A673 (cell line): ENCODE results near the gene ABHD6. TPM values are rescaled to one million over a fixed set of nuclear protein-coding genes. Genes with fewer than 3 reads are reported as not detected.

Experiments used
- BruUV-seq: library from RNA; stranded (reverse); fragments of 400-500 nt; replicated peaks from 2 replicates; lab custom pipeline; 2021; lab: Mats Ljungman, UMichigan
- CTCF ChIA-PET: fragments of 300-600 bp; sonication (Branson Sonifier 250); formaldehyde crosslinking; loops from one replicate; lab custom pipeline; 2022; ENCODE audit warnings: antibody characterized with exemption; lab: Charles Lee
- POLR2A ChIA-PET: fragments of 300-600 bp; sonication (Branson Sonifier 250); formaldehyde crosslinking; loops from one replicate; lab custom pipeline; 2022; ENCODE audit warnings: antibody characterized with exemption; ENCODE audit not compliant: low non-redundant PET; lab: Charles Lee
- DNase-seq: peaks from one replicate; pipeline ENCODE4 v3.0.0-alpha.2; 2015; ENCODE audit warnings: low spot score
- H3K27ac ChIP-seq: fragments of 200-600 bp; sonication (generic); 2 replicates; pipeline ENCODE4 v1.5.1; 2016; ENCODE audit warnings: mixed run types, low read depth, mild to moderate bottlenecking, mixed read lengths, antibody characterized with exemption, low read length; ENCODE audit not compliant: poor library complexity, severe bottlenecking
- H3K27me3 ChIP-seq: fragments of 200-600 bp; sonication (generic); replicated peaks from 2 replicates; pipeline ENCODE4 v1.6.1; 2017; ENCODE audit warnings: mixed run types, low read depth, mild to moderate bottlenecking, mixed read lengths, antibody characterized with exemption, low read length; ENCODE audit not compliant: insufficient read depth, poor library complexity
- H3K36me3 ChIP-seq: fragments of 200-600 bp; sonication (generic); 2 replicates; pipeline ENCODE4 v1.6.1; 2016; ENCODE audit warnings: mixed run types, mild to moderate bottlenecking, mixed read lengths, antibody characterized with exemption, low read length; ENCODE audit not compliant: insufficient read depth, poor library complexity, severe bottlenecking
- H3K4me1 ChIP-seq: fragments of 200-600 bp; sonication (generic); 2 replicates; pipeline ENCODE4 v1.6.1; 2017; ENCODE audit warnings: mixed run types, mild to moderate bottlenecking, mixed read lengths, antibody characterized with exemption, low read length; ENCODE audit not compliant: insufficient read depth, poor library complexity, severe bottlenecking
- H3K4me3 ChIP-seq: fragments of 200-600 bp; sonication (generic); 2 replicates; pipeline ENCODE4 v1.5.1; 2016; ENCODE audit warnings: low read depth, mixed run types, mild to moderate bottlenecking, mixed read lengths, low read length; ENCODE audit not compliant: poor library complexity, severe bottlenecking
- H3K9me3 ChIP-seq: fragments of 200-600 bp; sonication (generic); 2 replicates; pipeline ENCODE4 v1.6.1; 2016; ENCODE audit warnings: mixed run types, low read depth, mild to moderate bottlenecking, mixed read lengths, antibody characterized with exemption, low read length; ENCODE audit not compliant: poor library complexity, severe bottlenecking
- EZH2 ChIP-seq: fragments of 200-600 bp; sonication (generic); IDR thresholded peaks from 2 replicates; pipeline ENCODE4 v1.6.1; 2017; ENCODE audit warnings: borderline replicate concordance, low read depth, mild to moderate bottlenecking, mixed read lengths, antibody characterized with exemption, low read length; ENCODE audit not compliant: poor library complexity, severe bottlenecking
- intact Hi-C: fragments of 100-400 bp; cut with micrococcal nuclease; formaldehyde crosslinking; loops from one replicate; pipeline ENCODE4 v1.10.0; 2022; ENCODE audit not compliant: unreplicated experiment
- total RNA-seq: library from RNA; stranded (reverse); gene quantifications from 2 replicates; pipeline ENCODE4 v1.2.3, GENCODE V29; 2021
- TF ChIP-seq, protein P1 (sequence below): fragments of 300-800, 200-600 bp; sonication (generic); conservative IDR thresholded peaks from 2 replicates; pipeline ENCODE4 v1.5.1; 2017; ENCODE audit warnings: low read depth, mild to moderate bottlenecking, antibody characterized with exemption, low read length, moderate library complexity, mixed read lengths

ABHD6 gene
- total RNA-seq, 1 experiment from 2014 or later: 155 TPM

DNA sequence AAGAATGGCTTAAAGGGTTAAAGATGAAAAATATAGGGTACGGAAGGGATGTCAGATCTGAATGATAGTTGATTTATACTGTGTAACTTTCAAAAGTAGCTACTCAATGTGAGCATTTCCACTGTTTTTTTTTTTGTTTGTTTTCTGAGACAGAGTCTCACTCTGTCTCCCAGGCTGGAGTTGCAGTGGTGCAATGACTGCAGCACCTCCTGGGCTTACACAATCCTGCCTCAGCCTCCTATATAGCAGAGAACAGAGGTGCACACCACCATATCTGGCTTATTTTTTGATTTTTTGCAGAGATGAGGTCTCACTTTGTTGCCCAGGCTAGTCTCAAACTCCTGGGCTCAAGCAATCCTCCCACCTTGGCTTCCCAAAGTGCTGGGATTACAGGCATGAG is 85.2 kb downstream of the ABHD6 start:
- no peaks in the 10 kb centered on the region for H3K4me1 ChIP-seq
- H3K27me3 ChIP-seq: no peaks in the 10 kb centered on the region
- BruUV-seq: no TSS peak
- no peak overlapping the region for H3K4me3 ChIP-seq
- POLR2A ChIA-PET: no interaction called here
- CTCF ChIA-PET: no interaction called here
- H3K9me3 ChIP-seq: no peaks in the 10 kb centered on the region
- H3K27ac ChIP-seq: no peak overlapping the region
- TF ChIP-seq, protein P1, sequence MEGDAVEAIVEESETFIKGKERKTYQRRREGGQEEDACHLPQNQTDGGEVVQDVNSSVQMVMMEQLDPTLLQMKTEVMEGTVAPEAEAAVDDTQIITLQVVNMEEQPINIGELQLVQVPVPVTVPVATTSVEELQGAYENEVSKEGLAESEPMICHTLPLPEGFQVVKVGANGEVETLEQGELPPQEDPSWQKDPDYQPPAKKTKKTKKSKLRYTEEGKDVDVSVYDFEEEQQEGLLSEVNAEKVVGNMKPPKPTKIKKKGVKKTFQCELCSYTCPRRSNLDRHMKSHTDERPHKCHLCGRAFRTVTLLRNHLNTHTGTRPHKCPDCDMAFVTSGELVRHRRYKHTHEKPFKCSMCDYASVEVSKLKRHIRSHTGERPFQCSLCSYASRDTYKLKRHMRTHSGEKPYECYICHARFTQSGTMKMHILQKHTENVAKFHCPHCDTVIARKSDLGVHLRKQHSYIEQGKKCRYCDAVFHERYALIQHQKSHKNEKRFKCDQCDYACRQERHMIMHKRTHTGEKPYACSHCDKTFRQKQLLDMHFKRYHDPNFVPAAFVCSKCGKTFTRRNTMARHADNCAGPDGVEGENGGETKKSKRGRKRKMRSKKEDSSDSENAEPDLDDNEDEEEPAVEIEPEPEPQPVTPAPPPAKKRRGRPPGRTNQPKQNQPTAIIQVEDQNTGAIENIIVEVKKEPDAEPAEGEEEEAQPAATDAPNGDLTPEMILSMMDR: no peak
- no peak for TF ChIP-seq EZH2
- DNase-seq: no peak
- H3K36me3 ChIP-seq: peaks cover 5% of the 10 kb centered on the region
- intact Hi-C loops: no loop called here

- intact Hi-C loops: no loop called here
- Histone ChIP-seq H3K9me3 (no peaks in the 10 kb centered on the region), H3K4me1 (no peaks in the 10 kb centered on the region), H3K27me3 (no peaks in the 10 kb centered on the region), H3K27ac (no peak overlapping the region), H3K4me3 (no peak overlapping the region), H3K36me3 (no peaks in the 10 kb centered on the region)
- TF ChIP-seq, protein P1: no peak
- TF ChIP-seq EZH2: no peak
- BruUV-seq: no TSS peak
- CTCF ChIA-PET: no interaction called here
- no peak for DNase-seq
- POLR2A ChIA-PET: no interaction called here
Observed at GRCh38 chr3:58323529-58324390, 86.2 kb downstream of the ABHD6 start.

DNA sequence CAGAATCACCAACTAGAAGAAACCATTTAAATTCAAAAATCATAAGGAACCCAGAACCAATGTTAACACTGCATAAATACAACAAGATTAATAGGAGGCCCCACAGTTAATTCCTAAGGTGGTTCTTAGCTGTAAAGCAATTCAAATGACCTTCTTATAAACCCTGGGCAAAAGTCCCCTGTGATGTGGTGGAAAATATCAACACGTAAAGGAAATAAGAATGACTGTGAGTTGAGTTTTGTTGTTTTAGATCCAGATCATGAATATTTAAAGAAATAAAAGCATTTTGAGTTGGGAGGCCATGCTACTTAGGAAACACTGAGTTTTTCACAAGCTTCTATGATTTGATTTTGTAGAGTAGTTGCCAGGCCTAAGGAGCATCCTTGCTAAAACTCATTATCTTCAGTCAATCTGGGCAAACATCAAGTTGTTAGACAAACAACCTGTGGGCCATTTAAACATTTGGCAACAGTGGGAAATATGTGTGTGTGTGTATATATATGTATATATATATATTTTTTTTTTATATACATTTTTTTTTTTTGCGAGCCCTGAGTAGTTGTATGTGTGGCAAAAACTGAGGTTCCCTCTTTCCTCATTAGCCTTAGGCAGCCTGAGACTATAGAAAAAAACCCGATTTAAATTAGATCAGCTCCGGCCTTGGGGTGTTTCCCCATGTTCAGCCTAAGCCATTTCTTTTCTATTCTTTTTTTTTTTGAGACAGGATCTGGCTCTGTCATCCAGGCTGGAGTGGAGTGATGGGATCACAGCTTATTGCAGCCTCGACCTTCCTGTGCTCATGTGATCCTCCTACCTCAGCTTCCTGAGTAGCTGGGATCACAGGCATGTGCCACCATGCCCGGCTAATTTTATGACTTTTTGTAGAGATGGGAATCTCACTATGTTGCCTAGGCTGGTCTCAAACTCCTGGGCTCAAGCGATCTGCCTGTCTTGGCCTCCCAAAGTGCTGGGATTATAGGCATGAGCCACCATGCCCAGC is 87.1 kb downstream of the ABHD6 start:
- intact Hi-C loops: no loop called here
- CTCF ChIA-PET: no interaction called here
- TF ChIP-seq EZH2: no peak
- TF ChIP-seq, protein P1: no peak

More for the DNA sequence above, 87.1 kb downstream of the ABHD6 start:
- Histone ChIP-seq H3K36me3 (no peaks in the 10 kb centered on the region), H3K4me1 (no peaks in the 10 kb centered on the region), H3K9me3 (no peaks in the 10 kb centered on the region), H3K27me3 (no peaks in the 10 kb centered on the region), H3K27ac (no peak overlapping the region), H3K4me3 (no peak overlapping the region)
- no peak for DNase-seq
- no TSS peak for BruUV-seq
- POLR2A ChIA-PET: no interaction called here
